ENCODE data around the gene PDZRN4.

GRCh38 chr12:41485203-41485602 lies 297.1 kb downstream of the PDZRN4 start:
- TF ChIP-seq CTCF (IDR thresholded peaks at IDR 0.05) (no peak), POLR2A (IDR thresholded peaks at IDR 0.05) (no peak)

Data from adrenal gland (tissue), 5 donors.